GM18868 (cell line): ENCODE data around the gene IL4I1.
A peak's percentile ranks its signal among the peaks of the same experiment; 100 is the strongest.
"Not testable (repeated sequence)": the region's sequence is repeated elsewhere in the genome, so short reads cannot be mapped to it uniquely, and the experiment has no call there.

Experiments
- ATAC-seq: cut with Tn5 transposase; IDR thresholded peaks from one replicate; pipeline ENCODE4 v1.9.1; 2021; ENCODE audit warnings: mild to moderate bottlenecking, moderate library complexity; ENCODE audit not compliant: unreplicated experiment

IL4I1 gene, protein sequence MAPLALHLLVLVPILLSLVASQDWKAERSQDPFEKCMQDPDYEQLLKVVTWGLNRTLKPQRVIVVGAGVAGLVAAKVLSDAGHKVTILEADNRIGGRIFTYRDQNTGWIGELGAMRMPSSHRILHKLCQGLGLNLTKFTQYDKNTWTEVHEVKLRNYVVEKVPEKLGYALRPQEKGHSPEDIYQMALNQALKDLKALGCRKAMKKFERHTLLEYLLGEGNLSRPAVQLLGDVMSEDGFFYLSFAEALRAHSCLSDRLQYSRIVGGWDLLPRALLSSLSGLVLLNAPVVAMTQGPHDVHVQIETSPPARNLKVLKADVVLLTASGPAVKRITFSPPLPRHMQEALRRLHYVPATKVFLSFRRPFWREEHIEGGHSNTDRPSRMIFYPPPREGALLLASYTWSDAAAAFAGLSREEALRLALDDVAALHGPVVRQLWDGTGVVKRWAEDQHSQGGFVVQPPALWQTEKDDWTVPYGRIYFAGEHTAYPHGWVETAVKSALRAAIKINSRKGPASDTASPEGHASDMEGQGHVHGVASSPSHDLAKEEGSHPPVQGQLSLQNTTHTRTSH

DNA sequence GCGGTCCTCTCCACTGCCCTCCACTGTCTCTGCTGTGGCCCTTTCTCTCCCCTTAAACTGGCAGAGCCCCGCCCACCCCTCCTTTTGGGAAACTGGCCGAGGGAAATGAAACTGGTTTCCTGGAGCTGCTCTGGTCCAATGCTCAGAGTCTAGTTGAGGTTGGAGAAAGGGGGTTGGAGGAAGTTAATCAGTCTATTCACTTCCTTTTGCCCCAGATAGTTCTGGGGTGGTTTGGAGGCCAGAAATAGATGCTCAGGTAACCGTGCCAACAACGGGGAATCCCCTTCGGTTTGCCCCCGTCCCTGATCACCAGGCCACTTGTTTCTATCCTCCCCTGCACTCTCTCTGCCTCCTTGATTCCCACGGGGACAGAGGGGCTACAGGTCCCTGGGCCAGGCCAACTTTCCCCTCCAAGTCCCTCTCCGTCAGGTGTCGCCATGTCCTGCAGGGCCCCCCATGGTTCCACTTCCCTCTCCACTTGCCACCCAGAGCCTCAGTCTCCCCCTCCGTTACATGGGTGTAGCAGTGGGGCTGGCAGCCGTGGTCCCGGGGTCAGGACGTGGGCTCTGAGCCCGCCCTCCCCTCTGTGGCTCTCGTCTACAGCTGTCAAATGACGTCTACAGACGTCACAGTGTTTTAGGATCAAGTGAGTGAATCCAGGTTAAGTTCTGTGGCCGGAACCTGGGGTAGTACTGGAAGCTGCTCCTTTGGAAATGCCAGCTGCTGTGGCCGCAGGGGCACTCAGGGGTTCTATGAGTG lies at the start of gene IL4I1:
Gene IL4I1, minus strand, starts transcription at position 25 of the 759 bp plus-strand sequence. CDS start 727 bp downstream, outside the sequence.
- peak; percentile 50 for ATAC-seq

DNA sequence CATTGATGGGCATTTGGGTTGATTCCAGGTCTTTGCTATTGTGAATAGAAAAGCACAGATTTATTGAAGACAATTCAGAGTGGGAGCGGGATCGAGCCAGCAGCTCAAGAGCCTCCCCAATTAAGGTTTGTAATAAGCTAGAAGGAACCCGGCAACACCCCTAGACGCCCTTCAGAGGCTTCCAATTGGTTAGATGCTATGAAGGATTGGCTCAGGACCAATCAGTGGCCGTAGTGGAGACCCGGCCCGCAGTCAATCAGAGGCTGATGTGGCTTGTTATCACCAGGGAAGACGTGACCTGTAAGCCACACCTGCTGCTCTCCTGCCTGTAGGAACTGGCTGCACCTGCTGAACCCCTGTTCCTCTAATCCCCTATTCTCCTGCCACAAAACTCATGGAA lies 49.7 kb upstream of the IL4I1 start:
- no peak for ATAC-seq

DNA sequence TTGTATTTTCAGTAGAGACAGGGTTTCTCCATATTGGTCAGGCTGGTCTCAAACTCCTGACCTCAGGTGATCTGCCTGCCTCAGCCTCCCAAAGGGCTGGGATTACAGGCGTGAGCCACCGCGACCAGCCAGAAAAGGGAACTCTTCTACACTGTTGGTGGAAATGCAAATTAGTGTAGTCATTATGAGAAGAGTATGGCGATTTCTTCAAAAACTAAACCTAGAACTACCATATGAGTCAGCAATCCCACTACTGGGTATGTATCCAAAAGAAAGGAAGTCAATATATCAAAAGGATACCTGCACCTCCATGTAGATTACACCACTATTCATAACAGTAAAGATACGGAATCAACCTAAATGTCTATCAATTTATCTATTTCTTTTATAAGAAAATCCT lies 47.9 kb upstream of the IL4I1 start:
- ATAC-seq, result not testable (repeated sequence)

DNA sequence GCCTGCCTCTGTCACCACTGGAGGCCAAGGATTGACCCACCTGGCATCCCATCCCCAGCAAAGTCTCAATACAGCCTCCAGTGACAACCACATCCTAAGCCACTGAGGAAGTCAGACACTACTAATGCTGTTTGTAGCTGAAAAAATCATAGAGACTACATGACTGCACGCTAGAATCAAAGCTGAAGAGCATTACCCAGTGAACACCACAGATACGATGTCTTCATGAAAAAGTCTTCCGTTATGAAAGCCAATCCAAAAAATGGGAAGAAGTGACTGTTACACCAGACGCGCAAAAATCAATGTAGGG lies 43.8 kb upstream of the IL4I1 start:
- no peak for ATAC-seq

DNA sequence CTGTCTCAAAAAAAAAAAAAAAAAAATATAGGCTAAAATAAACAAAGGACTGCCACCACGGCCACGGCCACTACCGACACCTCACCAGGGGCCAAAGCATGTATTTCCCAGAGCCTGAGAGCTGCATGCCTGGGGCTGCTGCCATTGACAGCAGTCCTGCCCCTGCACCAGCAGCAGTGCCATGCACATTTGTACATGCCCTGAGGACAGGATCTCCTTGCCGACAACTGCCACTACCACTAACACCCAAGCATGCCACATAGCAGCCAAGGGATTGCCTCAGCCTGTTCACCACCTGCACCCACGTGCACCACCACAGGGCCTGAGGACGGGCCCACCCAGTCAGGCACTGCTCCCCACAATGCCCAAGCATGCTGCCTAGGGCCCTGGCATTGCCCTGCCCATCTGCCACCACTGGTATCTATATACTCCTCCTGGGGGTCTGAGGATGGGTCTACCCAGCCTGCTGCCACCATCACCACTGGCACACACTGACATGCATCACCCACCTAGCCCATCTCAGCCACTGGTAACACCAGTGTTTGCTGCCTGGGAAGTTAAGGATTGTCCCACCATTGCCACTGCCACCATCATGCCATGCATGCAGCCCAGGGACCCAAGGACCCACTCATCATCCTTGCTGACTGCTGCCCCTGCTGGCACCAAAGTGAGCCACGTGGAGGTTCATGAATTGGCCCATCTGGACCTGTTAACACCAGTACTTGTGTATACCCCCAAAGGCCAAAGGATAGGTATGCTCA lies 43.2 kb upstream of the IL4I1 start:
- no peak for ATAC-seq

DNA sequence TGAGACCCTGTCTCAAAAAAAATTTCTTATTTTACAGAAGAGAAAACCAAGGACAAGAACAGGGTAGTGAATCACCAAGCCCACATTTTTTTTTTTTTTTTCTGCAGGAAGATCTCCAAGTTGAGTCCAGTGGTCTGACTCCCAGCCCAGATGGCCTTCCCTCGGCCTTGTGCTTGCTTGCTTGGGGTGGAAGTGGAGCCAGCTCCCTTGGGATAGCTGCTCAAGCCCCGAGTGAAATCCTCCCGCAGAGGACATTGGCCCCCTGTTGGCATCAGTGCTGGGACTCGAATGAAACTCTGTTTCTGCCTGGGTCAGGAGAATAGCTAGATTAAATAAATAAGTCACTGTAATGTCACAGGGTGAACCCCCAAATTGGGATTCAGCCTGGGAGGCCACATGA lies 42.0 kb upstream of the IL4I1 start:
- no peak for ATAC-seq

DNA sequence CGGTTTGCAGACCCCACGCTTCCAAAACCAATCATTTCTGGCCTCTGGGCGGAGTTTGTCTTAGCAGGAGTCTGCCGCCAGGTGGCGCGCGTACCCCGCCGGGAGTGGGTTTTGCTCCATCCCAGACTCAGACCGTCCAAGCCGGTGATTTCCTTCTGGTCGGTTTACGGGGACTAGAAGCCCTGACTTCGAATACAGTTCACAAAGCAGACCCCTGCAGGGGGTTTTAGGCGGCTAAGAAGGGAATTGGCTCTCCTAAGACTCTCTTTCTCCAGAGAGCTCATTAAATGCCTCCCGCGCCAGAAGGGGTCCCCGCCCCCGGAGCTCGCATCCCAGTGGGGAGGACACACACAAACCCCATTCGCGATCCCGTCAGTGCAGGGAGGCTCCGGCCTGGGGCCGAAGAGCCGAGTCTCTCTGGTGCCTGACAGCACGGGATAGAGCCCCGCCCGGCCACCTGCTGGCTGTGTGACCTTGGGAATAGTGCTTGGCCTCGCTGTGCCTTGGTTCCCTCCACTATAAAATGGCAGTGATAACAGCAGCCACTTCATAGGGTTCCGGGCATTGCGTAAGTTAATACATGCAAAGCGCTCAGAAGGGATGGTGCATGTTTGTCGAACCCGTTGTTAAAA lies 41.2 kb upstream of the IL4I1 start:
- no peak for ATAC-seq

DNA sequence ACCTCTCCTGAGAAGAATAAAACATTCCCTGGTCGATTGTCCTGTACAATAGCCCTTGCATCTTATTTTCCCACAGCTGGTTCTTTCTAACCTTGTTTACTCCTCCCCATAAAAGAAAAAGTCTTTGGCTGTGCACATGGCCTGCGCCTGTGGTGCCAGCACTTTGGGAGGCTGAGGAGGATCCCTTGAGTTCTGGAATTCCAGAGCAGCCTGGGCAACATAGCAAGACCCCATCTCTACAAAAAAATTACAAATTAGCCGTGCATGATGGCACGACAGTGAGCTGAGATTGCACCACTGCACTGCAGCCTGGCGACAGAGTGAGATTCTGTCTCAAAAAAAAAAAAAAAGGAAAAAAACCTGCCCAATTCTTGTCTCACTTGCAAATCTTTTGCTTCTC lies 39.9 kb upstream of the IL4I1 start:
- no peak for ATAC-seq

DNA sequence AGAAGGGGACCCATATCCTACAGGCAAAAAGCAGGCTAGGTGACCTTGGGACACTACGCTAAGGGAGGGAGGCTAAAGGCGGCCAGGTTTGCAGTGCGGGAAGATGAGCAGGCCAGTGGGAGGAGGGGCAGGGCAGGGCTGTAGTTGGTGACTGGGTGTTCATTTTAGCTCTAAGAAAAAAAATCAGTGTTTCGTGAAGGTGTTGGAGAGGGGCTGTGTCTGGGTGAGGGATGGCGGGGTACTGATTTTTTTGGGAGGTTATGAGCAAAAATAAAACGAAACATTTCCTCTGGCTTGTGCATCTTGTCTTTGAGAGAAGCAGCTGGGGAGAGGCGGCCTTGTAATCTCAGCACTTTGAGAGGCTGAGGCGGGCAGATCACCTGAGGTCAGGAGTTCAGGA lies 37.0 kb upstream of the IL4I1 start:
- no peak for ATAC-seq

DNA sequence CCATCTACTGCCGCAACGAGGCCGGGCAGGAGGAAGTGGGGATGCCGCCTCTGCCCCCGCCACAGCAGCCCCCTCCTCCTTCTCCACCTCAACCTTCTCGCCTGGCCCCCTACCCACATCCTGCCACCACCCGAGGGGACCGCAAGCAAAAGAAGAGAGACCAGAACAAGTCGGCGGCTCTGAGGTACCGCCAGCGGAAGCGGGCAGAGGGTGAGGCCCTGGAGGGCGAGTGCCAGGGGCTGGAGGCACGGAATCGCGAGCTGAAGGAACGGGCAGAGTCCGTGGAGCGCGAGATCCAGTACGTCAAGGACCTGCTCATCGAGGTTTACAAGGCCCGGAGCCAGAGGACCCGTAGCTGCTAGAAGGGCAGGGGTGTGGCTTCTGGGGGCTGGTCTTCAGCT lies 36.0 kb upstream of the IL4I1 start:
- no peak for ATAC-seq

DNA sequence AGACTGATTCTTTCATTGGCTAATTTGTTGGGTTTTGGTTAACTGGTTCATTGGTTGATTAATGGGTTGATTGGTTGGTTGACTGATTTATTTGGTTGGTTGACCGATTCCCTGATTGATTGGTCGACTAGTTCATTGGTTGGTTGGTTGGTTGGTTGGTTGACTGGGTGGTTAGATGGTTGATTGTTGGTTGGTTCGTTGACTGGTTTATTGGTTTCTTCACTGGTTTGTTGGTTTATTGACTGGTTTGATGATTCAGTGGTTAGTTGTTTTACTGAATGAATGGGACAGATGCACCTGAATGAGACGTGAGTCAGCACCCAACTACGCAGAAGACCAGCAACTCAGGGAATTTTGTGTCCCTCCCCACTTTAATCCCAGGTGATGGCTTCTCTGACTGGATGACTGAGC lies 35.4 kb upstream of the IL4I1 start:
- no peak for ATAC-seq

DNA sequence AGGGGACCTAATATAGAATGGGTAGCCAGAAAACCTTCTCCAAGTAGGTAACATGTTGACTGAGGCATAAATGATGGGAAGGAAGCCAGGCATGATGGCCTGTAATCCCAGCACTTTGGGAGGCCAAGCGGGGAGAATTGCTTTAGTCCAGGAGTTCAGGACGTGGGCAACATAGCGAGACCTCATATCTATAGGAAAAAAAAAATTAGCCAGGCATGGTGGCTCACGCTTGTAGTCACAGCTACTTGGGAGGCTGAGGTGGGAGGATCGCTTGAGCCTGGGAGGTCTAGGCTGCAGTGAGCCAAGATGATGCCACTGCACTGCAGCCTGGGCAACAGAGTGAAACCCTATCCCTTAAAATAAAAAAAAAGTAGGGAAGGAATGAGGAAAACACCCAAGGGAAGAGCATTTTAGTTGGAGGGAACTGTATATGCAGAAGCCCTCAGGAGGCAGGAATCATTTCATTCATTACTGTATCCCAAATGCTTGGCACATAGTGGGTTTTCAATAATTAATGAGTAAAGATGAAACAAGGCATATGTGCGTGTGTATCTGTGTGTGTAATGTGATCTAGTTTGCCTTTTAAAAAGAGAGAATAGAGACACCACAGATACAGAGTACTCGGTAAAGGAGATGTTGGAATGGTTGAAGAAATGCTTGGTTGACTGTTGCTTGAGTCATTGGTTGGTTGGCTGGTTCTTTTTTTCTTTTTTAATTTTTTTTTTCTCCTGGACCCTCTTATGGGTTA lies 34.8 kb upstream of the IL4I1 start:
- no peak for ATAC-seq

DNA sequence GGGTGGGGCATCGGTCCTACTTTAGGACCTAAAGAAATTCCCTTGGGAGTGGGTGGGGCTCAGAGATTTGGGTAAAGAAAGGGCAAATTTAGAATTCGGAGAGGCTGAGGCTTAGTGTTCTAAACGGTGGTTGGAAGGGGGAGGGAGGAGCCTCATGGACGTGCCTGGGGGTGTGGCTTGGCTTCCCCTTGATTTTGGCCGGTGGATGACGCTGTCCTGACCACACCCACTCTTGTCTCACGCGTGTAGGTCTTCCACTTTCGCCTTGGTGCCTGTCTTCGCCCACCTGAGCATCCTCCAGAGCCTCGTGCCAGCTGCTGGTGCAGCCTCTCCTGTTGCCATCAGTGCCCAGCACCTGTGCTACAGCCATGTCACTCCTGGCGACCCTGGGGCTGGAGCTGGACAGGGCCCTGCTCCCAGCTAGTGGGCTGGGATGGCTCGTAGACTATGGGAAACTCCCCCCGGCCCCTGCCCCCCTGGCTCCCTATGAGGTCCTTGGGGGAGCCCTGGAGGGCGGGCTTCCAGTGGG lies 33.9 kb upstream of the IL4I1 start:
- no peak for ATAC-seq

DNA sequence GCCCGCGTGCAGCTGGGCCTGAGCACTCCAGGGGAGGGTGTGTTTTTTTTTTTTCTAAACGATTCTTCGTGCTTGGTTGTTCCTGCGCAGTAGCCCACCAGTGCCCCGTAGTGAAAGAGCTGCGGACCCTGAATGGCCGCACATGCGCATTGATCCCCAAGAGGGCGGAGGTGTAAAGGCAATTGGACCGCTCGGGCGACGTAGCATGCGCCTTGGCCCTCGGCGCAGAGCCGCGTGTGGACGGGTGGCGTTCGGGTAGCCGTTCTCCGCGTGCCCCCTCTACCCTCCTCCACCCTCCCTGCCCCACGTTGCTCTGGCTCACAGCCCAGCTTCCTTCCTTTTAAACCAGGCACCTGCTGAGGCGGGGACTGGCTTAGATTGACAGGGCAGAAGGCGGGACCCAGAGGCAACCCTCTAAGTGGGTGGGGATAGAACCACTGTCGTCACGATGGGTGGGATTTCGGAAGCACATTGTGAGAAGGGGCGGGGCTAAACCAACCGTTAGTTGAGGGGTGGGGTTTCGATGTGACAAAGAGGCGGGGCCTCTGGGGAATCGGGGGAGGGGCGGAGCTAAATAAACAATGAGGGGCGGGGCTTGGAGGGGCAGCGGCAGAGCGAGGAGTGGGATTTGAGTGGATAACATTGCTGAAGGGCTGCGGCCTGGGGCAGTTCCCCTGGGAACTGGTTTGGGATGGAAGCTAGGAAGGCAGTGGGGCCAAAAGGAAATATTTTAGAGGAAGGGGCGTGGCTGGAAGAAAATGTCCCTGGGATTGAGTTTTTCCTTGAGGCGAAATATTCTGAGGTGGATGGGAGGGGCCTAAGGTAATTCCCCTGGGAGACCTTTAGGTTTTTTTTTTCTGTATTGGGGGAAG lies 33.2 kb upstream of the IL4I1 start:
- peak; percentile 69 for ATAC-seq

DNA sequence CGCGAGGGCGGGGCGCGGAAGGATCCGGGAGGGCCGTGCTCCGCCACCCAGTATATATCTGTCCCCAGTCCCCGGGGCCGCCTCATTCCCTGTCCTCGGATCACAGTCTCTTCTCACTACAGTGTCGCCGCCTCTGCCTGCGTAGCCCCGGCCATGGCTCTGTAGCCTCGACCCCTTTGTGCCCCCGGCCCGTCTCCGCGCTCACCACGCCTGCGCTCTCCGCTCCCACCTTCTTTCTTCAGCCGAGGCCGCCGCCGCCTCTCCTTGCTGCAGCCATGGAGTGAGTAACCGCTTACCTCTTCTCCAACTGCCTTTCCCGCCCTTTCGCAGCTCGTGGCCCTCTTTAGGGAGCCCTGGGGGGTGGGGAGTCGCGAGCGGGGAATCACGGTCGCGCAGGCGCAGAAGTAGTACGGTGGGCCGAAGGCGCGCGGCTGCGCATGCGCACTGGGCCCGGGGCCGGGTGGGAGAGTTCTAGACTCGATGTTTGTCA lies 32.5 kb upstream of the IL4I1 start, which contains the start of the genes ATF5 and NUP62:
Gene ATF5, plus strand, starts transcription at position 85 of the 490 bp plus-strand sequence. CDS start 1,646 bp downstream, outside the sequence.
Gene NUP62, minus strand, starts transcription at position 384 of the 490 bp plus-strand sequence. CDS start 19,697 bp downstream, outside the sequence.
- ATAC-seq, result peak; percentile 48

DNA sequence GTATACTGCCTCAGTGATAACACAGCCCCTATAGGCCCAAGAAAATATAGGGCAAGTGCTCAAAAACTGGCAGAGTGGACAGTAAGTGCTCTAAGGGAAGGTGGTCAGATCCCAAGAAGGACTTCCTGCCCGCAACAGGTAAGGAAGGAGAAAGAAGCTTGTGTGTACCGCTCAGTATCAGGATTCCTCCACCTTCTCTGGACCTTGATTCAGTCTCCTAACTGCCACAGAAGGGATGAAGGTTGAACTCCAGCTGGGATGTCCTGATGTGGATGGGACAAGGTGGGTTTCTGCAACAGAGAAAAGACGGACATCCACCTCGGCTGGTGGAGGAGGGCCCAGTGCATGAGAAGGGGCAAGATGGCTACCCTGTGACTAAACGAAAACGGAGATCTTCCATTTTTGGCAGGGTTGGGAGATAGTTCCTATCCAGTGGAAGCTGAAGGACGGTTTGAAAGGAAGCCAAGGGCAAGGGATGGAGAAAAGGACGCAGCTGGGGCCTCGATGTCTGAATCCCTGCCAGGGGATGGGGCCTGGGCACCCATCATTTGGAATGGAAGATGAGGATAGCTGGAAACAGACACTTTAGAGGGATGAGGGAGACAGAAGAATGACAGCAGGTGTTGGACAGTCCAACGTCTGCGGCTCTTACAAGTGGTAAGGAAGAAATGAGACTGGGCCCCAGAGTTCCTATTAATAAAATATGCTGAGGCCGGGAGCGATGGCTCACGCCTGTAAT lies 31.0 kb upstream of the IL4I1 start:
- ATAC-seq, result no peak

DNA sequence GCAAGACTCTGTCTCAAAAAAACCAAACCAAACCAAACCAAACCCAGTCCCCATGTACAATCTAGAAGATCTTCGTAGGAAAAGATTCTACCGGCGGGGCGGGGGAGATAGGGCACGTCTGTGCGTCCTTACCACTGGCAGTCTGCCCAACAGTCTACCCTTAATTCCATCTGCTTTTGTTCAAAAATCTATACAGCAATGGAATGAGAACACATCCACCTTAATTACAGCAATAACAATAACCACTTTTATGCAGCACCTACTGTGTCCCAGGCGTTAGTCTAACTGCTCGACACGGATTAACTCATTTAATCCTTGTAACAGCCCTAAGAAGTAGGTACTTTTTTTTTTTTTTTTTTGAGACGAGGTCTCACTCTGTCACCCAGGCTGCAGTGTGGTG lies 29.8 kb upstream of the IL4I1 start:
- no peak for ATAC-seq

DNA sequence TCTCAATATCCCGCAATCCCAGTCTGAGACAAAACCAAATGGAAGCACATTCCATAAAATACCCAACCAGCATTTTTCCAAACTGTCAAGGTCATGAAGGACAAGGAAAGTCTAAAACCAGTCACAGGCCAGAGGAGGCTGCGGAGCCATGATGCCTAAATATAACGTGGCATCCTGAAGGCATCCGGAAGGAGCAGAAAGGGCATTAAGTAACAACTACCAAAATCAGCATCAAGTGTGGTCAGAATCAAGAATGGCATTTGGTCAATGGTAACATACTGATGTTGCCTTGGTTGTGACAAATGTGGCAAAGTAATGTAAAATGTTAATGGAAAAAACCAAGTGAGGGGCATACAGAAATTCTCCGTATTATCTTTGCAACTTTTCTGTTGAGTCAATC lies 28.8 kb upstream of the IL4I1 start:
- ATAC-seq, result no peak
